K562 (cell line): ENCODE measurements around the gene LAPTM5. TPM values are rescaled to one million over a fixed set of nuclear protein-coding genes. Genes with fewer than 3 reads are reported as not detected.

Source experiments
- ATF3 ChIP-seq, 2 experiments: fragments of 450-650 bp in 1 of 2; sonication (generic) in 1 of 2; formaldehyde crosslinking in 1 of 2; IDR thresholded peaks in 1 of 2; conservative IDR thresholded peaks in 1 of 2; 2 replicates each; pipeline versions ENCODE4 v1.6.1 to v1.8.1; 2016 to 2023; ENCODE audit warnings: mild to moderate bottlenecking in 2 of 2, moderate library complexity in 2 of 2, inconsistent platforms in 1 of 2, missing genetic modification reagents in 1 of 2
- CHCHD3 ChIP-seq: fragments of 250-450 bp; sonication (Bioruptor Pico); IDR thresholded peaks from 2 replicates; pipeline ENCODE4 v2.1.2; 2022; ENCODE audit warnings: mild to moderate bottlenecking
- DLX4 ChIP-seq: fragments of 250-450 bp; sonication (Bioruptor Pico); IDR thresholded peaks from 2 replicates; pipeline ENCODE4 v1.6.1; 2021; ENCODE audit warnings: mild to moderate bottlenecking
- DPF2 ChIP-seq: fragments of 450-650 bp; IDR thresholded peaks from 2 replicates; pipeline ENCODE4 v1.6.1; 2016
- ELK1 ChIP-seq: sonication (generic); formaldehyde crosslinking; IDR thresholded peaks from 2 replicates; pipeline ENCODE4 v1.8.1; 2022; ENCODE audit warnings: missing genetic modification reagents
- HDAC1 ChIP-seq, 2 experiments: fragments of 450-650 bp; IDR thresholded peaks; 2 replicates each; pipeline ENCODE4 v1.6.1; 2016 to 2017; ENCODE audit warnings: inconsistent platforms in 1 of 2, mild to moderate bottlenecking in 1 of 2, moderate library complexity in 1 of 2
- ILF3 ChIP-seq: fragments of 450-650 bp; IDR thresholded peaks from 2 replicates; pipeline ENCODE4 v1.6.1; 2018; ENCODE audit warnings: antibody characterized with exemption, mild to moderate bottlenecking, moderate library complexity, borderline replicate concordance
- LCOR ChIP-seq: sonication (generic); formaldehyde crosslinking; IDR thresholded peaks from 2 replicates; pipeline ENCODE4 v1.8.0; 2022; ENCODE audit warnings: mild to moderate bottlenecking, missing genetic modification reagents
- MTA1 ChIP-seq: fragments of 450-650 bp; IDR thresholded peaks from 2 replicates; pipeline ENCODE4 v1.6.1; 2017; ENCODE audit warnings: borderline replicate concordance
- PHB2 ChIP-seq: fragments of 450-650 bp; IDR thresholded peaks from 2 replicates; pipeline ENCODE4 v1.6.1; 2017; ENCODE audit warnings: low read depth
- PREB ChIP-seq: sonication (generic); formaldehyde crosslinking; IDR thresholded peaks from 2 replicates; pipeline ENCODE4 v1.8.1; 2023; ENCODE audit warnings: mild to moderate bottlenecking, missing genetic modification reagents
- PRMT5 ChIP-seq: sonication (generic); formaldehyde crosslinking; IDR thresholded peaks from 2 replicates; pipeline ENCODE4 v1.5.0; 2020; ENCODE audit warnings: missing genetic modification reagents
- PYGO2 ChIP-seq: fragments of 450-650 bp; IDR thresholded peaks from 2 replicates; pipeline ENCODE4 v1.6.1; 2016; ENCODE audit warnings: mild to moderate bottlenecking, missing genetic modification characterization, moderate library complexity, missing compliant biosample characterization
- ZNF274 ChIP-seq: IDR thresholded peaks from 2 replicates; pipeline ENCODE4 v1.6.1; 2011; ENCODE audit warnings: low read depth, mild to moderate bottlenecking, low read length, moderate library complexity, borderline replicate concordance
- ZNF407 ChIP-seq: fragments of 450-650 bp; IDR thresholded peaks from 2 replicates; pipeline ENCODE4 v1.6.1; 2016; ENCODE audit warnings: low read depth
- polyA plus RNA-seq, 8 experiments: library from polyadenylated mRNA; depleted of rRNA in 4 of 8; stranded (reverse) in 5 of 8; unstranded in 3 of 8; fragments of >200 nt; fragmentation: Nextera tagmentation in 2 of 8; fragmentation: Illumina TruSeq in 1 of 8; extraction: Ambion mirVana in 2 of 8; extraction: Trizol in 1 of 8; gene quantifications; 2 replicates each; pipeline versions ENCODE4 v1.2.1 to v1.2.3, GENCODE V29; 2011 to 2014; ENCODE audit warnings: inconsistent platforms in 1 of 8, missing spikeins in 1 of 8
- total RNA-seq, 7 experiments: library from RNA; depleted of rRNA in 6 of 7; stranded (reverse); fragments of >200 nt in 6 of 7; fragmentation: Illumina TruSeq in 2 of 7; extraction: Trizol in 2 of 7; gene quantifications; 2 replicates each; pipeline versions ENCODE4 v1.2.1 to v1.2.3, GENCODE V29; 2011 to 2021; ENCODE audit warnings: low replicate concordance in 1 of 7

Gene LAPTM5
- total and polyA plus RNA-seq, 9 of the 15 experiments (the other 6 are each of a cell fraction or from before 2014, with no cell fraction given) = 2.4 to 47.3 (median 20.3) TPM

GRCh38 chr1:30755334-30755733, 2.2 kb downstream of the LAPTM5 start (continued):
- TF ChIP-seq ZNF407 = no peak
- peak in 1 of 2 experiments; percentile 68; a peak in 2 of 4 replicates for TF ChIP-seq HDAC1 (IDR thresholded peaks at IDR 0.05)
- TF ChIP-seq PREB = no peak
- TF ChIP-seq PRMT5 = no peak
- TF ChIP-seq PHB2 = no peak
- no peak for TF ChIP-seq PYGO2 (tag)
- TF ChIP-seq ILF3 = no peak
- no peak for TF ChIP-seq DPF2
- no peak for TF ChIP-seq CHCHD3 (CRISPR knock-in tag)
- no peak for TF ChIP-seq ATF3 (IDR thresholded peaks at IDR 0.05)
- no peak for TF ChIP-seq ATF3 (CRISPR knock-in tag; conservative IDR thresholded peaks at IDR 0.05)
- no peak for TF ChIP-seq ZNF274
- no peak for TF ChIP-seq ELK1
- TF ChIP-seq DLX4 (CRISPR knock-in tag) = no peak
- no peak for TF ChIP-seq LCOR (CRISPR knock-in tag)
- 0 out of 2 replicates have a peak, but pooled peaks have one; percentile 26 for TF ChIP-seq MTA1
